A549 (cell line): ENCODE results near the gene GRIA1.

Experiments
- CEBPB ChIP-seq, 2 experiments: fragments of >200 bp in 1 of 2; sonication (Bioruptor Twin) in 1 of 2; formaldehyde crosslinking in 1 of 2; IDR thresholded peaks; 2 replicates each; pipeline ENCODE4 v1.6.1; 2012 to 2016
- CHD2 ChIP-seq: fragments of 150-350 bp; IDR thresholded peaks from 2 replicates; pipeline ENCODE4 v1.6.1; 2014; ENCODE audit warnings: low read length; ENCODE audit not compliant: partially characterized antibody
- CTCF ChIP-seq: fragments of >200 bp; sonication (Bioruptor Twin); formaldehyde crosslinking; IDR thresholded peaks from 3 replicates; pipeline ENCODE4 v1.5.1; 2016
- EHMT2 ChIP-seq: fragments of 200-600 bp; sonication (generic); IDR thresholded peaks from 2 replicates; pipeline ENCODE4 v1.6.1; 2016; ENCODE audit warnings: antibody characterized with exemption, low read depth, mild to moderate bottlenecking, moderate library complexity
- ELK1 ChIP-seq: fragments of 150-350 bp; IDR thresholded peaks from 2 replicates; pipeline ENCODE4 v1.6.1; 2014; ENCODE audit warnings: low read depth, mild to moderate bottlenecking, low read length
- EP300 ChIP-seq, 2 experiments: fragments of >200 bp; sonication (Bioruptor Twin); formaldehyde crosslinking; IDR thresholded peaks; 2 replicates in 1 of 2; 3 replicates in 1 of 2; pipeline ENCODE4 v1.6.1; 2016 to 2017
- JUN ChIP-seq, 2 experiments: fragments of >200 bp; sonication (Bioruptor Twin); formaldehyde crosslinking; IDR thresholded peaks; 2 replicates in 1 of 2; 3 replicates in 1 of 2; pipeline ENCODE4 v1.6.1; 2016 to 2017
- JUNB ChIP-seq: fragments of >200 bp; sonication (Bioruptor Twin); formaldehyde crosslinking; IDR thresholded peaks from 2 replicates; pipeline ENCODE4 v1.6.1; 2016
- MAFK ChIP-seq: fragments of 450-650 bp; IDR thresholded peaks from 2 replicates; pipeline ENCODE4 v1.6.1; 2014; ENCODE audit not compliant: partially characterized antibody
- POLR2A ChIP-seq: IDR thresholded peaks from 2 replicates; pipeline ENCODE4 v1.6.1; 2012; ENCODE audit warnings: mild to moderate bottlenecking, low read length
- RCOR1 ChIP-seq: fragments of 150-350 bp; IDR thresholded peaks from 2 replicates; pipeline ENCODE4 v1.6.1; 2014; ENCODE audit warnings: antibody characterized with exemption, low read length, low read depth
- SMC3 ChIP-seq: fragments of >200 bp; sonication (Bioruptor Twin); formaldehyde crosslinking; IDR thresholded peaks from 3 replicates; pipeline ENCODE4 v1.6.1; 2018; ENCODE audit warnings: inconsistent platforms
- TFCP2L1 ChIP-seq: fragments of 250-450 bp; sonication (Bioruptor Pico); IDR thresholded peaks from 2 replicates; pipeline ENCODE4 v1.5.0; 2021; ENCODE audit warnings: mild to moderate bottlenecking
- USF2 ChIP-seq: fragments of 450-650 bp; IDR thresholded peaks from 2 replicates; pipeline ENCODE4 v1.6.1; 2014; ENCODE audit warnings: antibody characterized with exemption

GRCh38 chr5:153860195-153860886 lies 369.9 kb downstream of the GRIA1 start:
- TF ChIP-seq CTCF (no peak), JUN (IDR thresholded peaks at IDR 0.05) (no peak), EP300 (IDR thresholded peaks at IDR 0.05) (no peak), ELK1 (no peak), POLR2A (no peak), TFCP2L1 (CRISPR knock-in tag) (no peak), CEBPB (IDR thresholded peaks at IDR 0.05) (no peak), JUNB (no peak), CHD2 (no peak), RCOR1 (no peak), SMC3 (no peak), USF2 (no peak), EHMT2 (no peak), MAFK (no peak)
